Pulmonary artery endothelial cell (primary cell): ENCODE measurements around the gene NAALADL2. TPM values are rescaled to one million over a fixed set of nuclear protein-coding genes. Genes with fewer than 3 reads are reported as not detected.
"Not testable (repeated sequence)": the region's sequence is repeated elsewhere in the genome, so short reads cannot be mapped to it uniquely, and the experiment has no call there.

ENCODE experiments used
- DNase-seq: peaks from one replicate; pipeline ENCODE4 v3.0.0-alpha.2; 2011; ENCODE audit warnings: low read depth, low spot score
- total RNA-seq: library from RNA; depleted of rRNA; stranded (reverse); fragments of >200 nt; gene quantifications from 2 replicates; pipeline ENCODE4 v1.2.3, GENCODE V29; 2014

The NAALADL2 gene
- total RNA-seq, 1 donor from 2014 or later: 3.4 TPM

DNA sequence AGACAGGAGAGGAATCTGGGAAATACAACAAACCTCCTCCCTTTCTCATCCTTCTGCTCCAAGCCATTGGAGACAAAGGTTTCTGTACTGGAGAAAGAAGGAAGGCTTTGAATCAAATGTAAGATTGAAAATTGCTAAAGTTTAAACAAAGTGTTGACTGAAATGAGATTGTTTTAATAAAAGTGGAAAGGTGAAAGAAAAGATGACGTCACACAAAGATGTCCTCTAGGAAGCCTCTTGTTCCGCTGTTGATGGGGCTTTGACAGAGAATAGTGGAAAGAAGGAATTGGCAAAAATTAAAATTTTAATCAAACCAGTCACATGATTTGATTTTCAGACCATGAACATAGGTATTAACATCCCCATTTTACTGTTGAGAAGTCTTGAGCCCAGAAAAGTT is 967.6 kb downstream of the NAALADL2 start:
- no peak for DNase-seq

DNA sequence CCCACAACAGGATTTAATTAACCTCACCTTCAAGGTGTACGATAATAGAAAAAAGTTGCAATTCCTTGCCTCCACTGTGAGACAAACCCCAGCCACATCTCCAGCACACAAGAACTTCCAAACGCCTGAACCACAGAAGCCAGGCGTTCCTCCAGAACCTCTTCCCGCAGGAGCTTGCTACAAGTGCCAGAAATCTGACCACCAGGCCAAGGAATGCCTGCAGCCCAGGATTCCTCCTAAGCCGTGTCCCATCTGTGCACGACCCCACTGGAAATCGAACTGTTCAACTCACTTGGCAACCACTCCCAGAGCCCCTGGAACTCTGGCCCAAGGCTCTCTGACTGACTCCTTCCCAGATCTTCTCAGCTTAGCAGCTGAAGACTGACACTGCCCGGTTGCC is 970.7 kb downstream of the NAALADL2 start:
- not testable (repeated sequence) for DNase-seq

GRCh38 chr3:175835763-175836162 is 976.6 kb downstream of the NAALADL2 start:
- DNase-seq: not testable (repeated sequence)

- DNase-seq: no peak
Observed at GRCh38 chr3:175836617-175837016, 977.5 kb downstream of the NAALADL2 start.

GRCh38 chr3:175837962-175838361 is 978.8 kb downstream of the NAALADL2 start:
- DNase-seq: no peak

DNA sequence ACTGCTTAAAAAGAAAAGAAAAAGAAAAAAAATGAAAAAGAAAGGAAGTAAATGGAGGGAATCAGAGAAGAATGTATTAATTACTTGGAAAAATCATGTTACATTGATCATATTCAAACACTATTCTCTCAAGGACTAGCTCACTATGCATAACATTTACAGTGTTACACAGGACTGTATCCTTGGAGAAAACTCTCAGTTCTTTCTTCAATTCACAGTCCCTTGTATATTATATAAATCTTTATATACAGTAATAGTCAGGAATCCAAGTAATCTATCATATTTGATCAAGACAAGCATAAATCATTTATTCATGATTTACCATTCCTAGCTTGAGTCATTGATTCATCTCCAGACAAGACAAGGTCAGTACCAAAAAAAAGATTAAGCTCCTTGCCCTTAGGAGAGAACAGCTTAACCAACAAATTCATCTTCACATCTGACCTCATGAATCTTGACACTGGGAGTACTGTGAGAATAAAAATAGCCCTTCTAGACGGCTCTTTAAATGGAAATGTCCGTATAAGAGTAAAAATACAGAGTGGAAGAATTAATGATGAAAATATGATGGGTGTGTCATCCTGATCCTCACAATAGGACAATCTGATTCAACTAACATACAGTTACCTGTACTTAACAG is 980.4 kb downstream of the NAALADL2 start:
- no peak for DNase-seq

DNA sequence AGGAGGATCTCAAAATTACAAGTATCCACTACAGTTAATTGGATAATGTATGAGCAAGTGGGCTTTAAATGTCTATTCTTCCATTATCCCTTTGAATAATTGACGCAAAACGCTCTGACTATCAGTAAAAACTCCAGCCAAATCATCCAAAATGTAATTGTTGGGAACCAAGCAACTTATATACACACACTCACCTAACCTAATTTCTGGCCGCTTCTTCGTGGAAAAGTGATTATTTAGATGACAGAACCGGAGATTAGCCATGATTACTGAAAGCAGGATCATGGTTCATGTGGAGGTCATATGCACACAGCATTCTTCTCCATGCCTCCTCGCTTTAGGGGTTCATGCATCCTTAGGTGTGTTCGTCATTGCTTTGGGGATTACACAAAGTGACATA is 992.4 kb downstream of the NAALADL2 start:
- DNase-seq: no peak

- no peak for DNase-seq
Observed at GRCh38 chr3:175852560-175852959, 993.4 kb downstream of the NAALADL2 start.

GRCh38 chr3:175857666-175858270 is 998.6 kb downstream of the NAALADL2 start:
- no peak for DNase-seq
